ENCODE measurements around the gene RPS19.

Gene RPS19

GRCh38 chr19:41888926-41889325 lies 28.9 kb downstream of the RPS19 start:
- in situ Hi-C loops (cut with HindIII; ENCODE audit: low sequenced_read_pairs): no loop called here
- H3K4me3 ChIP-seq (ENCODE audit: low read depth, low read length): no peak overlapping the region
- no peak for DNase-seq (ENCODE audit: low read depth, low spot score)
- no peak for TF ChIP-seq CTCF (IDR thresholded peaks at IDR 0.05; ENCODE audit: low read depth, low read length)

- TF ChIP-seq CTCF (IDR thresholded peaks at IDR 0.05; ENCODE audit: low read depth, low read length): no peak
- no peak overlapping the region for H3K4me3 ChIP-seq (ENCODE audit: low read depth, low read length)
- in situ Hi-C loops (cut with HindIII; ENCODE audit: low sequenced_read_pairs): no loop called here
- DNase-seq (ENCODE audit: low read depth, low spot score): no peak
Observed at GRCh38 chr19:41889896-41890295, 29.8 kb downstream of the RPS19 start.

- no peak overlapping the region for H3K4me3 ChIP-seq (ENCODE audit: low read depth, low read length)
- in situ Hi-C loops (cut with HindIII; ENCODE audit: low sequenced_read_pairs): no loop called here
- DNase-seq (ENCODE audit: low read depth, low spot score): no peak
- no peak for TF ChIP-seq CTCF (IDR thresholded peaks at IDR 0.05; ENCODE audit: low read depth, low read length)
Observed at GRCh38 chr19:41890936-41891335, 30.9 kb downstream of the RPS19 start.

- H3K4me3 ChIP-seq (ENCODE audit: low read depth, low read length): no peak overlapping the region
- no peak for DNase-seq (ENCODE audit: low read depth, low spot score)
- TF ChIP-seq CTCF (IDR thresholded peaks at IDR 0.05; ENCODE audit: low read depth, low read length): no peak
- in situ Hi-C loops (cut with HindIII; ENCODE audit: low sequenced_read_pairs): no loop called here
Observed at GRCh38 chr19:41892173-41892902, 32.3 kb downstream of the RPS19 start.

- H3K4me3 ChIP-seq (ENCODE audit: low read depth, low read length): no peak overlapping the region
- DNase-seq (ENCODE audit: low read depth, low spot score): no peak
- in situ Hi-C loops (cut with HindIII; ENCODE audit: low sequenced_read_pairs): no loop called here
- peak; percentile 16 for TF ChIP-seq CTCF (IDR thresholded peaks at IDR 0.05; ENCODE audit: low read depth, low read length)
Observed at GRCh38 chr19:41893899-41894298, 33.8 kb downstream of the RPS19 start.

GRCh38 chr19:41894350-41894749 lies 34.3 kb downstream of the RPS19 start:
- no peak for TF ChIP-seq CTCF (IDR thresholded peaks at IDR 0.05; ENCODE audit: low read depth, low read length)
- DNase-seq (ENCODE audit: low read depth, low spot score): no peak
- in situ Hi-C loops (cut with HindIII; ENCODE audit: low sequenced_read_pairs): no loop called here
- no peak overlapping the region for H3K4me3 ChIP-seq (ENCODE audit: low read depth, low read length)
